HG03565 (cell line): ENCODE data around the gene SYNM.

Experiments
- ATAC-seq: cut with Tn5 transposase; IDR thresholded peaks from one replicate; pipeline ENCODE4 v1.9.1; 2021; ENCODE audit warnings: mild to moderate bottlenecking, moderate library complexity; ENCODE audit not compliant: unreplicated experiment

Gene SYNM

GRCh38 chr15:99085413-99086326 lies 19.2 kb upstream of the SYNM start:
- no peak for ATAC-seq

DNA sequence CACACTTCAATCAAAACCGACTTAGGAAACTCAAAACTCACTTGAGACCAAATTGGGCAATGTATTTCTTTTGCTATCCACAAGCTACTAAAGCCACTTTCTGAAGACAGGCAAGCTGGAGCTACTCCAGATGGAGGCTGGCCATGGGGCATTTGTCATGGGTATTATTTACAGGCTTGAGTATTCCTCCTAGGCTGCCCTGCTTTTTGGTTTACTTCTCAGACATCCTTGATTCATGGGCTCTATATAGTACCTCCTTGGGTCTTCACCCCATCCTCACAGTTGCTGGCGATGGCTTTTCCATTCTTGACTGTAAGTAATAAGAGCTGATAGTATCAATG lies 18.6 kb upstream of the SYNM start:
- no peak for ATAC-seq

- no peak for ATAC-seq
These were observed 17.4 kb upstream of the SYNM start for GRCh38 chr15:99087405-99087943.

- ATAC-seq: peak; percentile 99
These were observed 14.7 kb upstream of the SYNM start for GRCh38 chr15:99090011-99090699.

- no peak for ATAC-seq
These were observed 13.9 kb upstream of the SYNM start for GRCh38 chr15:99090938-99091337.

- no peak for ATAC-seq
These were observed 12.2 kb upstream of the SYNM start for GRCh38 chr15:99092554-99093172.

- no peak for ATAC-seq
These were observed 9.3 kb upstream of the SYNM start for GRCh38 chr15:99095626-99096025.

DNA sequence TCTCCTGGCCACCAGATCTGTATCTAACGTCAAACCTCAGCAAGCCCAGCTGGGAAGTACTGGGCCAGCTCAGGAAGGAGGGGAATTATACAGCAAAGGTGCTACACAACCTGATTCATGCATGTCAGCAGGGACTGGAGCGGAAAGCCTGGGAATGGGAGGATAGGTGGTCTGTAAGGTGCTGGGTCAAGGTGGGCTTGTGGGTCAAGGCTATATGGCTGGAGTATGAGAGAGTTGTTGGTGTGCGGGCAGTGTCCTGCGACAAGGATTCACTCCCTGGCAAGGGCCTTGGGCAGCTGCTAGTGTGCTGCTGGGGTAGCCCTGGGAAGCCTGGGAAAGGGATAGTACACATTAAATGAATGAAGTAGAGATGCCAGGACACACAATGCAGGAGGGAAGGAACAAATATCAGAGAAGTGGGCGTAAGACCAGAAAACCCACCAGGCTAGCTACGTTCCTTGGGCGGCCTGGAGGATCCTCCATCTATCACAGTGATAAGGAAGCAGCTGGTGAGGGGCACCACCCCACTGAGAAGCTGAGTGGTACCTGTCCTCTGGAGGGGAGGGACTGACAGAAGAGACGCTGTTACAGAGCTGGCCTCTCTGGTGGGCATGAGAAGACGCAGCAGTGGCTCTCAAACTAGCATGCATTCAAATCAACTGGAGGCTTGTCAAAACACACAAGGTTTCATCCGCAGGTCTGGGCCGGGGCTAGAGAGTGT lies 8.5 kb upstream of the SYNM start:
- ATAC-seq: no peak

GRCh38 chr15:99096894-99097426 lies 7.9 kb upstream of the SYNM start:
- no peak for ATAC-seq

GRCh38 chr15:99097441-99098410 lies 7.2 kb upstream of the SYNM start:
- ATAC-seq: no peak

DNA sequence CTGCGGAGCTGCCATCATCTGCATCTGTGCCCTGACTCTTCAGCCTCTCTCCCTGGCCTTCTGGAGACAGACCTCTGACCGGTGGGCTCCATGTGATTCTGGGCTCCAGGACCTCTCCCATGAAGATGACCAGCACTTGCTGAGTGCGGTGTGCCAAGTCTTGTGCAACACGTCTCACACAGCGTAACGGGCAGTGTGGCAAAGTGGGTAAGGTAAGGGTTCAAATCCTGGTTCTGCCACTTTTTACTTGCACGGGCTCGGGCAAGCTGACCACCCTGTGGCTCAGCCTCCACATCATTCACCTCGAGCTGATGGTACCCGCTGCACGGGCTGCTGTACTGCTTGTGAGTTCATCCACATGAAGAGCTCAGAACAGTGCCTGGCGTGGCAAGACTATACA lies 6.5 kb upstream of the SYNM start:
- ATAC-seq: no peak

DNA sequence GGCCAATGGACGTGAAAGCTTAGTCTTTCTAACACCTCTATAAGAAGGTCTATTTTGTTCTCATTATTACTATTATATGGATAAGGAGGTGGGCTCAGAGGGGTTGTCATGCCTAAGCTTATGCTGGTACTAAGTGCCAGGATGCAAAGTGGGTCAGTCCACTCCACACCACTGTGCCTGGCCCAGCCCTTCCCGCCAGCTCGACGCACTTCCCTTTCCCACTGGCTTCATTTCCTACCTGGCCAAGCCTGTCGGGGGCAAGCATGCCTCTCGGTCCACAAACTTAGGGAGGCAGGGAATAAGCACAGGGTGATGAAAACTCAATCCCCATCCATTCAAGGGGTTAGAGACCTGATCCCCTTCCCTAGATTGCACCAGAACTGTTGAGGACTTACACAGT lies 5.9 kb upstream of the SYNM start:
- no peak for ATAC-seq

DNA sequence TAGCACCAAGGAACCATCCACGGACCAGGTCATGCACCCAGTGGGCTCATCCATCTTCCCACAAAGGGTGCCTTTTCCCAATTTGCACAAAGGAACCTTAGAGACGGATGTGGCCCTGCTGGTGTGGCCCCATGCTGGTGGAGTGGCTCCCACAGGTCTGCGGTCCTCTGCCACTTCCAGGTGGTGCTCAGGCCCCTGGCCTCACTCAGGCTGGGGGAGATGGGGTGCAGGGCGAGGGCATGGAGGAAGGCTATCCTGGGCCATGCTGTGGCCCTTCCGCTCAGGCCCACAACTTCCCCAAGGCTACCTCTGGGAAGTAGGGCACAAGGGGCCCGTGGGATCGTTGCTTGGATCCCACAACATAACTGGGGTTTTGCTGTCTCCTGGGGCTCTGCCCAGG lies 5.2 kb upstream of the SYNM start:
- no peak for ATAC-seq

DNA sequence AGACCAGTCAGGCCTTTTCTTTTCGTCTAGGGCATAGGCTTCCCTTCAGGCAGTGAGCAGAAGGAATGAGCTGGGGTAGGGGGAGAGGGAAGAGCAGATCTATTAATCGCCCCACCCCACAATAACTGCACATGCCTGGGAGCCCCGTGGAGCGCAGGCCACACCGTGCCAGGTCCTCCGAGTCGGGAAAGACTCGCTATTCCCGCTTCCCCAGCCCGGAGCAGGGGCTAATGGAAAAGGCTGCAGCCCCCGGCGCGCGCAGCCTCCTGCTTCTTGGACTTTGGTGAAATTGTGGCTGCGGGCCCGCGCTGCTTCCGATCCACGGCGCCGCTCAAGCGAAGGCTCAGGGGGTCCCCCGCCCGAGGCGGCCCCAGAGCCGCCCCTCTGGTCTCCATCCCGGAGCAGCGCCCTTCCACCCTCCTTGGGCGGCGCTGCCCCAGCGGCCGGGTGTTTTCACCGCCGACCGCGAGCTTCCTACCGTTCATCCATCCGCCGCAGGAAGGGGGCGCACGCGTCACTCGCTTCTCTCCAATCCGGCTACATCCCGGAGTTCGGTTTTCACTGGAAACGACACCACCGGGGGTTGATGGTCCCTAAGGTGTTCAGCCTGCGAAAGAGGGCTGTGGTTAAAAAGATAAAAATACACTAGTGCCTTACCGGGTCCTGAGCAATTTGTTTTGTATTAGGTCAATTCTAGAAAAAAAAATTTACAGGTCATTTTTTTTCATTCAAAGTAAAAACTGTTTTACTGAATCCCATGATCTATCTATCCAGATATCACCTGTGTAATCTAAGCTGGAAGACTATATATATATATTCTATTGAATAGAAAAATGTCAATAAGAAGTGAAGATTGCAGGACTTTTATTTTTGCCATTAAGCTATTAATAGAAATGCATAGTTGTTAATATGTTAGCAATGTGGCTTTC lies 4.4 kb upstream of the SYNM start:
- no peak for ATAC-seq

- no peak for ATAC-seq
These were observed 3.4 kb upstream of the SYNM start for GRCh38 chr15:99101501-99101900.

DNA sequence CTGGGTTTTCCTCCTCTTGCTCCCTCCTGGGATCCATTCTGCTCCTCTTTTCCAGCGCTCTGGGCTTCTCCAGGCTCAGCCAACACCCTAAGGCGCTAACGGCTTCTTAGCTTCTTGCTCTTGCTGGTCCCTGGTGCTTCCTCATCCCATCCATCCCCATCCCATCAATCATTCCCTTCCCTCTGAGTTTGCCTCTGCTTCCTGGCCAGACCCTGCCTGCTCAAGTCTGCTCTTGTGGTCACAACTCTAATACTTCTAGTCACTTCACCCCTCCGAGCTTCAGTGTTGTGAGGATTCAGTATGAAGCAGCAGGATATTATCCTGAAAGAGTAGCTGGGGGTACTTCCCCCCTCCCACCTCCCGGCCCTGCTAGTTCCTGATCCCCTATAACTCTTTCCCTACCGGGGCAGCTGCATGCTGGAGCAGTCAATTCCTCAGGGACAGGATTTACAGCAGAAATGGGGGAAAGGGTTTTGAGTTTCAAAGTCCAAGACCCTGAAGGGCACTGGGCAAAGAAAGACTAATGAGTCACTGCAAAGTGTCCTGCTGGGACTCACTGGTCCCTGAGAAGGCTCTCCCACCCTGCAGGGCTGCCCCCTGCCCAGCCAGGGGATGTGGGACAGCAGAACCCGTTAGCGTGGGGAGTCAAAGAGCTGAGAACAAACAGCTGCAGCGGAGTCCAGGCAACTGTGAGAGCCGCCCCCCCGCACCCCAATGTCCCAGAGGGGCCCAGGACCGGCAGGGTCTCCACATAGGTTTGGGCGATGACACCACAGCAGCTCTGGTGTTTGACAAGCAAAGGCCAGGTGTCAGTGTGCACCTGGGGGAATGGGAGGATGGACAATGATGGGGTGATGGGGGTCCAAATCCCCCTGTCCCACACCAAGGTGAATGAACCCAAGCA lies 2.3 kb upstream of the SYNM start:
- ATAC-seq: no peak

- ATAC-seq: no peak
These were observed 1.6 kb upstream of the SYNM start for GRCh38 chr15:99103279-99103678.
